Astrocyte of the spinal cord (primary cell): Measurements from ENCODE around the gene PATJ.

Source experiments
- DNase-seq: peaks from one replicate; pipeline ENCODE4 v3.0.0; 2011; ENCODE audit warnings: low read depth, low spot score
- H3K4me3 ChIP-seq: 2 replicates; pipeline ENCODE4 v1.5.1; 2011; ENCODE audit warnings: low read depth, mild to moderate bottlenecking, low read length, moderate library complexity
- CTCF ChIP-seq: IDR thresholded peaks from 2 replicates; pipeline ENCODE4 v1.5.1; 2012; ENCODE audit warnings: low read depth, mild to moderate bottlenecking, low read length, inconsistent platforms
- in situ Hi-C: cut with HindIII; loops from 2 replicates; pipeline ENCODE4 v1.10.0; 2017; ENCODE audit warnings: low sequenced_read_pairs

Gene PATJ

GRCh38 chr1:62224182-62224581, 481.9 kb downstream of the PATJ start:
- no peak overlapping the region for H3K4me3 ChIP-seq
- no peak for DNase-seq
- in situ Hi-C loops: no loop called here
- TF ChIP-seq CTCF: no peak

GRCh38 chr1:62227496-62227895, 485.2 kb downstream of the PATJ start:
- in situ Hi-C loops: no loop called here
- DNase-seq: no peak
- TF ChIP-seq CTCF: no peak
- H3K4me3 ChIP-seq: no peak overlapping the region
